Transverse colon (tissue), 4 donors: Measurements from ENCODE around the gene DPF3. TPM values are rescaled to one million over a fixed set of nuclear protein-coding genes. Genes with fewer than 3 reads are reported as not detected.

Experiments
- DNase-seq: peaks from one replicate; pipeline ENCODE4 v3.0.0-alpha.2; 2019
- H3K27ac ChIP-seq, 4 donors: fragments of 200-600 bp; sonication (generic); 2 replicates each; pipeline ENCODE4 v1.5.1; 2016 to 2018; ENCODE audit warnings: inconsistent platforms in 4 of 4
- H3K27me3 ChIP-seq: fragments of 200-600 bp; sonication (generic); 2 replicates; pipeline ENCODE4 v1.5.1; 2017; ENCODE audit warnings: inconsistent platforms
- H3K36me3 ChIP-seq, 4 donors: fragments of 200-600 bp; sonication (generic); 2 replicates each; pipeline ENCODE4 v1.5.1; 2017 to 2019; ENCODE audit warnings: inconsistent platforms in 4 of 4
- H3K4me1 ChIP-seq, 4 donors: fragments of 200-600 bp; sonication (generic); 2 replicates each; pipeline ENCODE4 v1.5.1; 2017 to 2020; ENCODE audit warnings: inconsistent platforms in 4 of 4
- H3K4me3 ChIP-seq, 4 donors: fragments of 200-600 bp; sonication (generic); 1 replicate in 1 of 4; 2 replicates in 3 of 4; pipeline versions ENCODE4 v1.5.1 to v1.6.1; 2017 to 2019; ENCODE audit warnings: inconsistent platforms in 4 of 4
- H3K9me3 ChIP-seq, 2 donors: fragments of 200-600 bp; sonication (generic); 2 replicates each; pipeline ENCODE4 v1.5.1; 2017 to 2019; ENCODE audit warnings: inconsistent platforms in 2 of 2
- CTCF ChIP-seq, 5 experiments: fragments of 200-600 bp in 3 of 5; fragments of 450-650 bp in 2 of 5; sonication (generic) in 3 of 5; IDR thresholded peaks; 1 replicate in 2 of 5; 2 replicates in 3 of 5; pipeline ENCODE4 v1.5.1; 2016 to 2017; ENCODE audit warnings: antibody characterized with exemption in 5 of 5, inconsistent platforms in 3 of 5, mild to moderate bottlenecking in 2 of 5, moderate library complexity in 1 of 5
- EP300 ChIP-seq: sonication (generic); formaldehyde crosslinking; IDR thresholded peaks from one replicate; pipeline ENCODE4 v1.6.1; 2017; ENCODE audit warnings: antibody characterized with exemption, low read depth
- POLR2A ChIP-seq: fragments of 450-650 bp; IDR thresholded peaks from one replicate; pipeline ENCODE4 v1.6.1; 2016; ENCODE audit warnings: antibody characterized with exemption, mild to moderate bottlenecking, moderate library complexity
- POLR2AphosphoS5 ChIP-seq, 3 donors: sonication (generic); formaldehyde crosslinking; IDR thresholded peaks; one replicate each; pipeline ENCODE4 v1.6.1; 2016; ENCODE audit warnings: antibody characterized with exemption in 3 of 3
- WGBS, 2 donors: methylation state at CpG; one replicate each; pipeline ENCODE4 v1.1.5; 2018; ENCODE audit warnings: low coverage in 1 of 2; 5-methylcytosine and 5-hydroxymethylcytosine counted together
- in situ Hi-C, 4 donors: fragments of 200-750 bp; cut with MboI; loops; one replicate each; pipeline versions ENCODE4 v1.15.0 to v1.15.1; 2017; ENCODE audit warnings: low sequenced_read_pairs in 3 of 4, low pct_ligation_motif_present in 1 of 4, low pct_unique_long_range_greater_than_20kb in 1 of 4
- intact Hi-C: fragments of 100-400 bp; cut with DNase I; formaldehyde crosslinking; loops from one replicate; pipeline ENCODE4 v1.15.1; 2023; ENCODE audit warnings: low total_unique reads
- total RNA-seq, 4 donors: library from RNA; depleted of rRNA; stranded (reverse); fragments of >200 nt; gene quantifications; one replicate each; pipeline ENCODE4 v1.1.0, GENCODE V29; 2016

Gene DPF3
- total RNA-seq, 4 donors from 2014 or later: 7.1 to 23.5 (median 10.9) TPM

- no peaks in the 10 kb centered on the region for H3K9me3 ChIP-seq
- H3K4me3 ChIP-seq: no peak overlapping the region
- intact Hi-C loops (no loop called here), in situ Hi-C loops (no loop called here)
- no peak overlapping the region for H3K27ac ChIP-seq
- H3K4me1 ChIP-seq: no peaks in the 10 kb centered on the region
- WGBS, 2 donors: 91% methylated on average over 2 of the region's 2 CpGs; no CpG with 5 or more reads in 1 of the 2 donors
- no peak for TF ChIP-seq EP300
- TF ChIP-seq CTCF (IDR thresholded peaks at IDR 0.05): no peak
- no peak for TF ChIP-seq POLR2A
- no peak for TF ChIP-seq POLR2AphosphoS5 (IDR thresholded peaks at IDR 0.05)
- H3K36me3 ChIP-seq: no peaks in the 10 kb centered on the region
- DNase-seq: no peak
- H3K27me3 ChIP-seq: no peaks in the 10 kb centered on the region
These were observed 10.8 kb downstream of the DPF3 start for GRCh38 chr14:72883109-72883508.

- H3K4me1 ChIP-seq: no peaks in the 10 kb centered on the region
- intact Hi-C loops (no loop called here), in situ Hi-C loops (no loop called here)
- no peak overlapping the region for H3K4me3 ChIP-seq
- no peaks in the 10 kb centered on the region for H3K27me3 ChIP-seq
- H3K36me3 ChIP-seq: no peaks in the 10 kb centered on the region
- no peaks in the 10 kb centered on the region for H3K9me3 ChIP-seq
- no peak overlapping the region for H3K27ac ChIP-seq
- TF ChIP-seq POLR2AphosphoS5 (IDR thresholded peaks at IDR 0.05) (no peak), EP300 (no peak), CTCF (IDR thresholded peaks at IDR 0.05) (no peak)
- WGBS, 2 donors: 90 to 93% methylated on average over 3 to 7 of the region's 7 CpGs
- DNase-seq: no peak
These were observed 11.4 kb downstream of the DPF3 start for GRCh38 chr14:72882463-72882862.

GRCh38 chr14:72882047-72882446 is 11.9 kb downstream of the DPF3 start:
- intact Hi-C loops (no loop called here), in situ Hi-C loops (no loop called here)
- H3K4me1 ChIP-seq: no peaks in the 10 kb centered on the region
- DNase-seq: no peak
- H3K27me3 ChIP-seq: no peaks in the 10 kb centered on the region
- no peaks in the 10 kb centered on the region for H3K9me3 ChIP-seq
- H3K4me3 ChIP-seq: no peak overlapping the region
- TF ChIP-seq POLR2AphosphoS5 (IDR thresholded peaks at IDR 0.05) (no peak), POLR2A (no peak), CTCF (IDR thresholded peaks at IDR 0.05) (no peak), EP300 (no peak)
- WGBS, 2 donors: 73 to 96% methylated on average over 1 of the region's 1 CpG
- H3K36me3 ChIP-seq: no peaks in the 10 kb centered on the region
- H3K27ac ChIP-seq: no peak overlapping the region

- H3K36me3 ChIP-seq: no peaks in the 10 kb centered on the region
- H3K4me3 ChIP-seq: no peak overlapping the region
- no peak for DNase-seq
- H3K9me3 ChIP-seq: no peaks in the 10 kb centered on the region
- WGBS, 2 donors: 73 to 86% methylated on average over 2 of the region's 2 CpGs
- H3K4me1 ChIP-seq: no peaks in the 10 kb centered on the region
- no peak for TF ChIP-seq POLR2AphosphoS5 (IDR thresholded peaks at IDR 0.05)
- TF ChIP-seq EP300: no peak
- TF ChIP-seq CTCF (IDR thresholded peaks at IDR 0.05): no peak
- TF ChIP-seq POLR2A: no peak
- no peak overlapping the region for H3K27ac ChIP-seq
- intact Hi-C loops: no loop called here
- in situ Hi-C loops: no loop called here
- no peaks in the 10 kb centered on the region for H3K27me3 ChIP-seq
These were observed 12.4 kb downstream of the DPF3 start for GRCh38 chr14:72881543-72881942.
